Stimulated activated memory B cell treated with anti-CD40 and anti-IgM and Interleukin-4, amounts not matched to agents 10 μg/mL and 1 μg/mL and 100 μg/mL, for 72 hours (primary cell): ENCODE measurements around the gene AKT1S1.
"Not testable (repeated sequence)": the region's sequence is repeated elsewhere in the genome, so short reads cannot be mapped to it uniquely, and the experiment has no call there.

Experiments used
- ATAC-seq: fragments of 150-1000 bp; cut with Tn5 transposase; 2 replicates; pipeline ENCODE4 v1.10.0; 2021
- H3K27ac Mint-ChIP-seq: one replicate; pipeline ENCODE4 v1.8.0; 2022; ENCODE audit warnings: mild to moderate bottlenecking, mixed read lengths
- H3K27me3 Mint-ChIP-seq: one replicate; pipeline ENCODE4 v1.8.0; 2022; ENCODE audit warnings: mixed read lengths
- H3K36me3 Mint-ChIP-seq: one replicate; pipeline ENCODE4 v1.8.0; 2022; ENCODE audit warnings: mixed read lengths
- H3K4me1 Mint-ChIP-seq: one replicate; pipeline ENCODE4 v1.8.0; 2022; ENCODE audit warnings: mixed read lengths
- H3K4me3 Mint-ChIP-seq: one replicate; pipeline ENCODE4 v1.8.0; 2022; ENCODE audit warnings: mild to moderate bottlenecking, moderate library complexity, mixed read lengths
- H3K9me3 Mint-ChIP-seq: one replicate; pipeline ENCODE4 v1.8.0; 2022; ENCODE audit warnings: mixed read lengths

Gene AKT1S1

DNA sequence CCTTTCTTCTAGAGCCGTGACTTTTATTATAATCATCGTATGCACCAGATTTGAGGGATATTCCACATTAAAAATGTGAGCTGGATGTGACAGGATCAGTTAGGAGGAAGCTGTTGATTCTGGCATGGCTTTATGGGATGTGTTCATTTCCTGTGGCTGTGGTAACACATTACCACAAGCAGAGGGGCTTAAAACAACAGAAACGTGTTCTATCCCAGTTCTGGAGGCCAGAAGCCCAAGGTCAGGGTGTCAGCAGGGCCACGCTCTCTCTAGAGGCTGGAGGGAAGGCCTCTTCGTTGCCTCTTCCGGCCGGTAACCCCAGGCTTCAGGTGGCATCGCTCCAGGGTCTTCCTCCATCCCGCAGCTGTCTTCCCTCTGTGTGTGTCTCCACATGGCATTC is 44.6 kb downstream of the AKT1S1 start:
- ATAC-seq = no peak
- H3K36me3 Mint-ChIP-seq = peaks cover 46% of the 10 kb centered on the region
- H3K9me3 Mint-ChIP-seq = no peaks in the 10 kb centered on the region
- H3K4me1 Mint-ChIP-seq = peaks cover 12% of the 10 kb centered on the region
- no peak overlapping the region for H3K27ac Mint-ChIP-seq
- no peaks in the 10 kb centered on the region for H3K27me3 Mint-ChIP-seq
- H3K4me3 Mint-ChIP-seq = no peak overlapping the region

DNA sequence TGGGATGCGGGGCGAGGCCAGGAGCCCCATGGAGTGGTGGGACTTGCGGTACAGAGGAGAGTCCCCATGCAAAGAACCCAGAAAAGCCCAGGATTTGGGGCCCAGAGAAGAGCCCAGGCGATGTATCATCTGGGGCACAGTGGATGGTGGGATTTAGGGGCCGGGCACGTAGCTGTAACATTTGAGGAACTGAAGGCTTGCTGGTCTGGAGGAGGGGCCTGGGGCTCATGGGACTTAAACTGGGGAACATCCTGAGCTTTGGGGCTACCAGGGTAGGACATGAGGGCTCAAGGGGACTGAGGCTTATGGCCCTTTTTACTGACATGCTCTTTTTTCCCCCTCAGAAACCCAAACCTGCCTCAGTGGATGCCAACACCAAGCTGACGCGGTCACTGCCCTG is 45.6 kb downstream of the AKT1S1 start:
- Mint-ChIP-seq H3K4me3 (no peak overlapping the region), H3K36me3 (peaks cover 46% of the 10 kb centered on the region), H3K27me3 (no peaks in the 10 kb centered on the region), H3K27ac (no peak overlapping the region), H3K4me1 (peaks cover 21% of the 10 kb centered on the region), H3K9me3 (no peaks in the 10 kb centered on the region)
- ATAC-seq = no peak

DNA sequence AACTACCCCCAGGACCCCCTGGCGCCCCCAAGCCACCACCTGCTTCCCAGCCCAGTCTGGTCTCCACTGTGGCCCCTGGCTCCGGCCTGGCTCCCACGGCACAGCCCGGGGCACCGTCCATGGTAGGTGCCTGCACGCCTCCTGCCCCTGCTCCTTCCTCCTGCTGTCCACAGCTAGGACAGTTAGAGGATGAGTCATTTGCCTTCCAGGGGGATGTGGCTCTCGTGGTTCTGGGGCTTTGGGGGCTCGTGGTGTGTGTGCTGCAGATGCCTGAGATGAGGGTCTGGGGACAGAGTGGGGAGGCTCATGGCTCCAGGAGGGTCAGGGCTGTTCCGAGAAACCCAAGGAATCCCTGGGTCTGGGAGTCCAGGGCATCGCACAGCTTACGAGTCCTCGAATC is 46.4 kb downstream of the AKT1S1 start:
- Mint-ChIP-seq H3K36me3 (peaks cover 53% of the 10 kb centered on the region), H3K27ac (no peak overlapping the region), H3K4me3 (no peak overlapping the region), H3K4me1 (peaks cover 29% of the 10 kb centered on the region), H3K27me3 (no peaks in the 10 kb centered on the region), H3K9me3 (no peaks in the 10 kb centered on the region)
- no peak for ATAC-seq

DNA sequence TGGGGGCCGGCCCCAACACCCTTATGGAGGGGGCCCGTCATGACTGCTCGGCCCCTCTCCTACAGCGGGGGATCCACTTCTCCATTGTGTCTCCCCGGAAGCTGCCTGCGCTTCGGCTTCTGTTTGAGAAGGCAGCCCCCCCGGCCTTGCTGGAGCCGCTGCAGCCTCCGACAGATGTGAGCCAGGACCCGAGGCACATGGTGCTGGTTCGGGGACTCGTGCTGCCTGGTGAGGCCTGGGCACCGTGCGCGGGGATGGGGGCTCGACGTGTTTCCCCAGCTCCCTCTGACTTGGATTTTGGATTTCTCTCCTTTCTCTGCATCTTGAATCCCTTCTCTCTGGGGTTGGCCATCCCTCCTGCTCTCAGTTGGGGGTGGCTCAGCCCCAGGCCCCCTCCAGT is 47.4 kb downstream of the AKT1S1 start:
- no peak overlapping the region for H3K4me3 Mint-ChIP-seq
- peaks cover 29% of the 10 kb centered on the region for H3K4me1 Mint-ChIP-seq
- H3K27ac Mint-ChIP-seq = peak overlapping the region; percentile 27
- H3K9me3 Mint-ChIP-seq = no peaks in the 10 kb centered on the region
- H3K27me3 Mint-ChIP-seq = no peaks in the 10 kb centered on the region
- ATAC-seq = no peak
- H3K36me3 Mint-ChIP-seq = peaks cover 44% of the 10 kb centered on the region

DNA sequence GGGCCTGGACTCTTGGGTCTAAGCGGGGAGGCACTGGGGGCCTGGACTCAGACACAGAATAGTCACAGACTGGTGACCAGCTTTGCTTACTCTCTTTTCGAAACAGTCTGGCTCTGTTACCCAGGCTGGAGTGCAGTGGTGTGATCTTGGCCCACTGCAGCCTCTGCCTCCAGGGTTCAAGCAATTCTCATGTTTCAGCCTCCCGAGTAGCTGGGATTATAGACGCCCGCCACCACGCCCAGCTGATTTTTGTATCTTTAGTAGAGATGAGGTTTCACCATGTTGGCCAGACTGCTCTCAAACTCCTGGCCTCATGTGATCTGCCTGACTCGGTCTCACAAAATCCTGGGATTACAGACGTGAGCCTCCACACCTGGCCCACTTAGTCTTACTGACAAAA is 48.0 kb downstream of the AKT1S1 start:
- no peaks in the 10 kb centered on the region for H3K9me3 Mint-ChIP-seq
- H3K27ac Mint-ChIP-seq = no peak overlapping the region
- no peak overlapping the region for H3K4me3 Mint-ChIP-seq
- no peak for ATAC-seq
- peaks cover 33% of the 10 kb centered on the region for H3K4me1 Mint-ChIP-seq
- H3K27me3 Mint-ChIP-seq = no peaks in the 10 kb centered on the region
- peaks cover 40% of the 10 kb centered on the region for H3K36me3 Mint-ChIP-seq

DNA sequence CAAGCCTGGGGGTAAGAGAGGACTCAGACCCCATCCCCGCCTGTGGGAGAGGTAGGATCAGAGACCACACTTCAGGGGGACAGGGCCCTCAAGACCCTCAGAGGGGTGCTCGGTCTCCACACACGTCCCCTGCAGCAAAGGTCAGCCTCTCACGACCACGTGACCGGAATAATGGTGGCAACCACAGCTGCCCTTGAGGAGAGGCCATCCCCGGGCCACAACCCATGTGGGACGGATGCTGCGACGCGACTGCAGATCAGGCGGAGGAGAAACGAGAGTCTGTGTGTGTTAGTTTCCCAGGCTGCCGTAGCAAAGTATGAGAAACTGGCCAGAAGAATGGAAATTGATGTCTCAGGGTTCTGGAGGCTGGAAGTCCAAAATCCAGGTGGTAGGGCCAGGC is 50.1 kb downstream of the AKT1S1 start:
- ATAC-seq = no peak
- H3K36me3 Mint-ChIP-seq = peaks cover 39% of the 10 kb centered on the region

DNA sequence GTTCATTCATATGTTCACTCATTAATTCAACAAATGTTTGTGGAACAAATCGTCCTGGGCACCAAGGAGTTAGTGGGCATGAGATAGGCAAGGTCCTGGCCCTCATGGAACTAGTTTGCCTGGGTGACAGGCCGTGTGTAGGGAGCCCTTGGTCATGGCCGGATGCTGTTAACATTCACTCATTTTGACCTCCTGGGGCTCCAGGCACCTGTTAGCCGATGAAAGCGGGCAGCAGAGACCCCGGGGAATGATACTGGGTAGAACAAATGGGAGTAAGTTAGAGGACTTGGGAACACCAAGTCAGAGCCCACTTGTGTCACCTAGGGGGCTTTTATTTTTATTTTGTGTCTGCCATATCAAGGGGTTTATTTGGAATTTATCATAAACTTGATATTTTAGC is 52.5 kb downstream of the AKT1S1 start:
- peak overlapping the region; percentile 59 for H3K27ac Mint-ChIP-seq
- no peaks in the 10 kb centered on the region for H3K27me3 Mint-ChIP-seq
- H3K4me1 Mint-ChIP-seq = peaks cover 52% of the 10 kb centered on the region
- ATAC-seq = no peak
- H3K36me3 Mint-ChIP-seq = peaks cover 31% of the 10 kb centered on the region
- H3K4me3 Mint-ChIP-seq = no peak overlapping the region
- H3K9me3 Mint-ChIP-seq = no peaks in the 10 kb centered on the region

More for the DNA sequence above, 50.1 kb downstream of the AKT1S1 start:
- H3K27ac Mint-ChIP-seq = no peak overlapping the region
- peaks cover 47% of the 10 kb centered on the region for H3K4me1 Mint-ChIP-seq
- no peak overlapping the region for H3K4me3 Mint-ChIP-seq
- H3K27me3 Mint-ChIP-seq = no peaks in the 10 kb centered on the region
- no peaks in the 10 kb centered on the region for H3K9me3 Mint-ChIP-seq

DNA sequence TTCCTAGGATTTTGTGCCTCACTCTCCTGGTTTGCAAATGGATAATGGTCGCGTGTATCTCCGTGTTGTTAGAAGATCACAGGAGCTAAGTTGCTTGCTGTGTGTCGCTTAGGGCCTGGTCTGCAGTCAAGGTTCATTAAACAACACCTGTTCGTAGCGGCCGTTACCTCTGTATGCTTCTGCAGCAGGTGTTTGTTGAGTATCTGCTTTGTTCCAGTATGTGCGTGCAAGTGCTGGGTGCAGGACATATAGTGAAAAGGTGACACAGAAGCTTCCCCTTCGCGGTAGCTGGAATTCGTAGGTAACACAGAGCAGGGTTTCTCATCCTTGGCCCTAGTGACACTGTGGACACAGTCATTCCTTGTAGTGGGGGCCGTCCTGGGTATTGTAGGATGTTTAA is 53.7 kb downstream of the AKT1S1 start:
- no peaks in the 10 kb centered on the region for H3K27me3 Mint-ChIP-seq
- peak overlapping the region; percentile 59 for H3K27ac Mint-ChIP-seq
- peaks cover 53% of the 10 kb centered on the region for H3K4me1 Mint-ChIP-seq
- ATAC-seq = peak; percentile 82
- H3K36me3 Mint-ChIP-seq = peaks cover 25% of the 10 kb centered on the region
- no peaks in the 10 kb centered on the region for H3K9me3 Mint-ChIP-seq
- H3K4me3 Mint-ChIP-seq = peak overlapping the region; percentile 32

DNA sequence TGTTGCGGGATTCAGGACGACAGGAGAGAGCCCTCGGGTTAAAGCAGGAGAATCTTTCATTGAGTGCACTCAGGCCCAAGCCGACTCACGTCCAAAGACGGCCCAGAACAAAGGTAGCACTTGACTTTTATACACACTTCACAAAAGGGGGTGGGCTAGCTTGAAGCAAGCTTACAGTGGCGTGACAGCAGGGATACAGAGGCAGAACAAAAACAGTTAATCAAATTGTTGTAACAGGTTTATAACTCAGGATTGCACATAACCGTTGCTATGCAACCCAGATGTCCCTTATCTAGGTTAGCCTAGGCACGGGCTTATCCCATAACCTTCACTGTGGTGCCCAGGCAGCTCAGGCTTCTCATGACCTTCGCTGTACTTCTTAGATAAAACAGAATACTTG is 57.0 kb downstream of the AKT1S1 start:
- H3K4me1 Mint-ChIP-seq = peaks cover 44% of the 10 kb centered on the region
- no peak for ATAC-seq
- H3K36me3 Mint-ChIP-seq = peaks cover 8% of the 10 kb centered on the region
- H3K27ac Mint-ChIP-seq = no peak overlapping the region
- no peaks in the 10 kb centered on the region for H3K27me3 Mint-ChIP-seq
- no peak overlapping the region for H3K4me3 Mint-ChIP-seq
- H3K9me3 Mint-ChIP-seq = no peaks in the 10 kb centered on the region

DNA sequence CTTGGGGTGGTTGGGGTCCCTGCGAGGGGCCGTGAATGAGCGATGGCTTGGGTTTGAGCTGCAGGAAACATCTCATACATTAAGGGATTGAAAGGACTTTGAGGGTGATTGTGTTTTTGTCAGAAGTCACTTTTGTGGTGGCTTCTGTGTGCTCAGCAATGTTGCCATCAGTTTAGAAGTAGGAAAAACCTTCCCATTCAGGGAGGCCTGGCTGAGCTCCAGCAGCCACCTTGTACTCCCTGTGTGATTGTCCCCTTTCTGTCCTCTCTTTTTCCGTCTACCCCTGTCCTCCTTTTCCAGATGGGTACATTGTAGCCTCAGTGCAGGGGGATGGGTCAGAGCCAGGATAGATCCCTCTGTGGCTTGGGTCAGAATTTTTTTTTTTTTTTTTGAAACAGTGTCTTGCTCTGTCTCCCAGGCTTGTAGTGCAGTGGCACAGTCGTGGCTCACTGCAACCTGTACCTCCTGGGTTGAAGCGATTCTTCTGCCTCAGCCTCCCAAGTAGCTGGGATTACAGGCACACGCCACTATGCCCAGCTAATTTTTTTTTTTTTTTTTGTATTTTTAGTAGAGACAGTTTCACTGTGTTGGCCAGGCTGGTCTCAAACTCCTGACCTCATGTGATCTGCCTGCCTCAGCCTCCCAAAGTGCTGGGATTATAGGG is 57.6 kb downstream of the AKT1S1 start:
- not testable (repeated sequence) for ATAC-seq, H3K9me3 Mint-ChIP-seq, H3K36me3 Mint-ChIP-seq, H3K27me3 Mint-ChIP-seq
- peaks cover 45% of the 10 kb centered on the region for H3K4me1 Mint-ChIP-seq
- H3K4me3 Mint-ChIP-seq = peak overlapping the region; percentile 96
- H3K27ac Mint-ChIP-seq = peak overlapping the region; percentile 91
